Breast epithelium (tissue), 4 donors: Measurements from ENCODE around the gene RMND5B. TPM values are rescaled to one million over a fixed set of nuclear protein-coding genes. Genes with fewer than 3 reads are reported as not detected.
A peak's percentile ranks its signal among the peaks of the same experiment; 100 is the strongest.

Experiments used
- DNase-seq, 2 donors: peaks; one replicate each; pipeline ENCODE4 v3.0.0-alpha.2; 2019; ENCODE audit warnings: low spot score in 2 of 2
- H3K27ac ChIP-seq, 2 donors: fragments of 200-600 bp; sonication (generic) in 1 of 2; one replicate each; pipeline ENCODE4 v1.5.1; 2016 to 2019; ENCODE audit warnings: mild to moderate bottlenecking in 1 of 2
- H3K27me3 ChIP-seq, 2 donors: fragments of 200-600 bp; sonication (generic) in 1 of 2; one replicate each; pipeline versions ENCODE4 v1.5.1 to v1.6.0; 2017 to 2019; ENCODE audit warnings: control low read depth in 1 of 2, mild to moderate bottlenecking in 1 of 2
- H3K36me3 ChIP-seq: fragments of 200-600 bp; one replicate; pipeline ENCODE4 v1.5.1; 2019
- H3K4me1 ChIP-seq, 2 donors: fragments of 200-600 bp; sonication (generic); one replicate each; pipeline ENCODE4 v1.5.1; 2016 to 2019; ENCODE audit warnings: control low read depth in 1 of 2
- H3K4me3 ChIP-seq, 3 donors: fragments of 200-600 bp; sonication (generic); 1 replicate in 2 of 3; 2 replicates in 1 of 3; pipeline ENCODE4 v1.5.1; 2016 to 2019; ENCODE audit warnings: mild to moderate bottlenecking in 3 of 3, moderate library complexity in 2 of 3
- H3K9me3 ChIP-seq, 2 donors: fragments of 200-600 bp; sonication (generic) in 1 of 2; one replicate each; pipeline ENCODE4 v1.5.1; 2016 to 2019; ENCODE audit warnings: control low read depth in 1 of 2
- CTCF ChIP-seq, 3 donors: fragments of 450-650 bp; IDR thresholded peaks; one replicate each; pipeline ENCODE4 v1.5.1; 2016 to 2017; ENCODE audit warnings: antibody characterized with exemption in 3 of 3, mild to moderate bottlenecking in 3 of 3, moderate library complexity in 3 of 3
- POLR2A ChIP-seq: fragments of 450-650 bp; IDR thresholded peaks from one replicate; pipeline ENCODE4 v1.6.1; 2016; ENCODE audit warnings: antibody characterized with exemption, mild to moderate bottlenecking, moderate library complexity
- POLR2AphosphoS5 ChIP-seq, 3 donors: sonication (generic); formaldehyde crosslinking; IDR thresholded peaks; one replicate each; pipeline ENCODE4 v1.6.1; 2017; ENCODE audit warnings: antibody characterized with exemption in 3 of 3
- intact Hi-C: fragments of 100-400 bp; cut with DNase I; formaldehyde crosslinking; loops from one replicate; pipeline ENCODE4 v1.15.1; 2023; ENCODE audit warnings: low total_unique reads
- total RNA-seq, 3 donors: library from RNA; depleted of rRNA; stranded (reverse); fragments of >200 nt; gene quantifications; one replicate each; pipeline ENCODE4 v1.1.0, GENCODE V29; 2016

The RMND5B gene
- total RNA-seq, 3 donors from 2014 or later = 34.4 to 40.4 (median 36.3) TPM

- peak; percentile 76 to 80 for DNase-seq
- Histone ChIP-seq H3K4me1 (no peaks in the 10 kb centered on the region), H3K27me3 (no peaks in the 10 kb centered on the region), H3K27ac (peak overlapping the region; percentile 46 to 64), H3K36me3 (peaks cover 19% of the 10 kb centered on the region), H3K9me3 (no peaks in the 10 kb centered on the region), H3K4me3 (no peak overlapping the region)
- no peak for TF ChIP-seq POLR2AphosphoS5 (IDR thresholded peaks at IDR 0.05)
- TF ChIP-seq POLR2A = no peak
- TF ChIP-seq CTCF (IDR thresholded peaks at IDR 0.05) = peak; percentile 61 to 88 (median 65)
- intact Hi-C loops = loop anchor here (10.0 kb wide), 1 partner anchor 71 kb away; no protein-coding TSS in a partner anchor
These were observed 15.4 kb downstream of the RMND5B start for GRCh38 chr5:178145965-178146820.

DNA sequence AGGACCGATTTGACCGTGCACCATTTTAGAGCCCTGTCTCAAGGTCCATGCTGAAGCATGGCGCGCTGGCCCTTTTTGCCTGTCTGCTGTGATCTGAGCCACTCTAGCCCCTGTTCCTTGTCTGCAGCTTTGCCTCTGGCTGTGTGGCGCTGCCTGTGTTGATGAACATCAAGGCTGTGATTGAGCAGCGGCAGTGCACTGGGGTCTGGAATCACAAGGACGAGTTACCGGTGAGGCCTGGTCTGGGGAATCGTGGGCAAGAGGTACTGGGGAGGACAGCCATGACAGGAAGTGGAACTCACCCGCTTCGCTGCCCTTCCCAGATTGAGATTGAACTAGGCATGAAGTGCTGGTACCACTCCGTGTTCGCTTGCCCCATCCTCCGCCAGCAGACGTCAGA, 16.6 kb downstream of the RMND5B start:
- no peak overlapping the region for H3K4me3 ChIP-seq
- no peaks in the 10 kb centered on the region for H3K9me3 ChIP-seq
- TF ChIP-seq POLR2A (no peak), POLR2AphosphoS5 (IDR thresholded peaks at IDR 0.05) (no peak), CTCF (IDR thresholded peaks at IDR 0.05) (no peak)
- no peak for DNase-seq
- no peaks in the 10 kb centered on the region for H3K4me1 ChIP-seq
- no peaks in the 10 kb centered on the region for H3K27me3 ChIP-seq
- H3K36me3 ChIP-seq = peaks cover 19% of the 10 kb centered on the region
- intact Hi-C loops = loop anchor here (10.0 kb wide), 1 partner anchor 73 kb away; no protein-coding TSS in a partner anchor
- H3K27ac ChIP-seq = no peak overlapping the region

DNA sequence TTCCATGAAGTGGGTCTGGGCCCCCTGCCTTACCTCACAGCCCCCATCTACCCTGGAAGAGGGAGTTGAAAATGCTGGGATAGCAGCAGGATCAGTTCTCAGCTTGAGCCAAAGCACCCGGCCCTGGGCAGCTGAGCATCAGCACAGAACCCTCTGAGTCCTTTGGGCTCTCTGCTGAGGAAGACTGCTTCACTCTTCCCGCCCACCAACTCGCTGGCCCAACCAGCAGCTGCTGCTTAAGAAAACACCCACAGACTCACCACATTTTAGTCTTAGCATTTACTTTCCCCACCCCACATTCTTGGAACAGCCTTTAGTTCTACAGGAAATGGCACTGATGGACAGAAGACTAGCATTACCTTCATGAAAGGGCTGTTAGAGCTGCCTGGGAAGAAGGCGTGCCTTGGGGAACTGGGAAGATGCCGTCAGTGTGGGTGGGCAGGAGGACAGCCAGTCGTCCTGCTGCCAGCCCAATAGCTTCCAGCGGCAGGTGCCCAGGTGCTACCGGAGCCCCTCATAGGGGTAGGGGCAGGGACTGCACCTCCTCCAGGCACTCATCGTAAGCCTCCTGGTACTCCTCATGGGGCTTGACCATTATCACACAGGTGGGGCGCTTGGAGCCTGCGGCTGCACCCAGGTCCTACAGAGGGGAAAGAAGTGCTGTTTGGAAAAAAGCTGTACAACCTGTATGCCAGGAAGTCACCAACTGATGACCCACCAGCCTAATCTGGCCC, 18.6 kb downstream of the RMND5B start:
- H3K9me3 ChIP-seq = no peaks in the 10 kb centered on the region
- TF ChIP-seq CTCF (IDR thresholded peaks at IDR 0.05) (no peak), POLR2AphosphoS5 (IDR thresholded peaks at IDR 0.05) (no peak), POLR2A (no peak)
- no peak for DNase-seq
- H3K4me3 ChIP-seq = no peak overlapping the region
- intact Hi-C loops = loop anchor here (10.0 kb wide), 1 partner anchor 75 kb away; no protein-coding TSS in a partner anchor
- no peaks in the 10 kb centered on the region for H3K27me3 ChIP-seq
- peaks cover 10% of the 10 kb centered on the region for H3K36me3 ChIP-seq
- peaks cover 0 to 5% of the 10 kb centered on the region in 2 donors for H3K4me1 ChIP-seq
- no peak overlapping the region for H3K27ac ChIP-seq

GRCh38 chr5:178150977-178151734, 20.3 kb downstream of the RMND5B start:
- Histone ChIP-seq H3K4me3 (no peak overlapping the region), H3K36me3 (peaks cover 10% of the 10 kb centered on the region), H3K4me1 (peaks cover 0 to 5% of the 10 kb centered on the region in 2 donors), H3K27me3 (no peaks in the 10 kb centered on the region), H3K27ac (peak overlapping the region in 1 of 2 donors; percentile 22), H3K9me3 (no peaks in the 10 kb centered on the region)
- TF ChIP-seq POLR2A = no peak
- no peak for TF ChIP-seq POLR2AphosphoS5 (IDR thresholded peaks at IDR 0.05)
- no peak for TF ChIP-seq CTCF (IDR thresholded peaks at IDR 0.05)
- intact Hi-C loops = loop anchor here (5.0 kb wide), 1 partner anchor 866 kb away; no protein-coding TSS in a partner anchor
- DNase-seq = no peak
